ENCODE measurements around the gene CDCA5.

Gene CDCA5

GRCh38 chr11:65071907-65072630 lies 11.8 kb downstream of the CDCA5 start:
- DNase-seq (ENCODE audit: low spot score), result peak; percentile 39

DNA sequence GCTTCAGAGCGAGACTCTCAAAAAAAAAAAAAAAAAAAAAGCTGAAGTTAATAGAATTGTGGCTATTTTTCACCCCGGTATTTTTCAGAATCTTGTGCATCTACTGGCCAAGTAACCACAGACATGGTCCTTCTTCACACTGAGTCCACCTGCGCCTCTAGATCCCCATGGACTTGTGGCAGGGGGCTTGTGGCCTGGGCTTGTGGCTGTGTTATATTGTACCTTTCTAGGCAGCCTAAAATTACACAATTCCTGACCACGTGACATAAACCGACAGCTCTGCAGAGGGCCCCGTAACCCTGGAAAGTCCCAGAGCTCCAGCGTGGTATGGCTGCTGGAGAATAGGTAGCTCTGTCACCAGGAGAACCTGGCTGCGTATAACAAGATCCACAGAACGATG lies 14.6 kb downstream of the CDCA5 start:
- DNase-seq (ENCODE audit: low spot score), result no peak

DNA sequence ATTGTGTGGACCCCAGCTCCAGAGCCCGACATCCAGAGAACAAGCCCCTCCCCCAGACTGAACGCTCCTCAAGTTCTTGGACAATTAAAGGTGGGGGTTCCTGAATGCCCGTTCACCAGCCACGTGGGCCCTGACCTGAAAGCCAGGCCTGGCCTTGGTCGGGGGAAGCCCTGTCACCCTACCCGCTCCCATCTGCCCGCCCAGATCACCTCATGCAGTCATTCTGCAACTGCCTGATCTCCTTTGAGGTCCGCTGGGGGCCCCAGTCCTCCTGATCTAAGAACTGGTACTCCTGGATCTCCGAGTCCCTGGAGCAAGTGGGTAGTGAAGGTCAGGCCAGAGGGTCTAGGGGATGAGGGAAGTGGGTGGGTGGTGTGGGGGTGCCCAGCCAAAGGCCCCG lies 16.4 kb downstream of the CDCA5 start:
- no peak for DNase-seq (ENCODE audit: low spot score)

GRCh38 chr11:65066805-65067291 lies 17.0 kb downstream of the CDCA5 start:
- no peak for DNase-seq (ENCODE audit: low spot score)

GRCh38 chr11:65066315-65066714 lies 17.5 kb downstream of the CDCA5 start:
- DNase-seq (ENCODE audit: low spot score), result no peak

DNA sequence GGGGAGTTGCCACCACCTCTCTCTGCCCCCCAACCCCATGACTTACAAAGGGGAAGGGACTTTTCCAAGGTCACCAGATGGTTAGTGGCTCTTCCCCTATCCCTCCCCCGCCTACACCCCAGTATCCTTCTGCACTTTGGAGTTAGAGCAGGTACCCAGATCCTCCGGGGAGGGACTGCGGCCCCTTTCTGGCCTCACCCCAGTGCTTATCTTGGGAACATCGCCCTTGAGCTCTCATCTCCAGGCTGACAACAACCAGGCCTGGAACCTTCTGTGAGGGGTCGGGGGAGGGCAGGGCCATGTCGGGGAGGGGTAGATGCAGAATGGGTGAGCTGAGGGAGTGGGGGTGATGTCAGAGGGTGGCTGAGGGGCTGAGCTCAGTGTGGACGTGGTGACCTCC lies 18.0 kb downstream of the CDCA5 start:
- no peak for DNase-seq (ENCODE audit: low spot score)

DNA sequence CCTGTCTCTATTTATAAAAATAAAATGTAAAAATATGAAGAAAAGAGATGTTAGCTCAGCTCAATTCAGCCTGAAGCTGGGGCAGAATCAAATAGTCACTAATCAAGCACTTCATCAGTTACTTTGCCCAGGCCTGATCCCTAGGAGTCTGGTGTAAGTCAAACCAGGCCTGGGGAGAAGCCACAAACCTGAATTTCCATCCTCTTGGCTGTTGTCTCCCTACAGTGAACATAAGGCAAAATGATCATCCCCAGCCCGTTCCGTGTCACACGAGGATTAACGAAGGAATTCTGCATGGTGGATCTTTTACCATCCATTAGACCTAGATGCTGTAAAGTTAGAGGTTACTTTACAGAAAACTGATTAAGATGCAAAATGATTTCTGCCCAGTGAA lies 19.0 kb downstream of the CDCA5 start:
- DNase-seq (ENCODE audit: low spot score), result no peak

GRCh38 chr11:65063532-65063931 lies 20.3 kb downstream of the CDCA5 start:
- no peak for DNase-seq (ENCODE audit: low spot score)

DNA sequence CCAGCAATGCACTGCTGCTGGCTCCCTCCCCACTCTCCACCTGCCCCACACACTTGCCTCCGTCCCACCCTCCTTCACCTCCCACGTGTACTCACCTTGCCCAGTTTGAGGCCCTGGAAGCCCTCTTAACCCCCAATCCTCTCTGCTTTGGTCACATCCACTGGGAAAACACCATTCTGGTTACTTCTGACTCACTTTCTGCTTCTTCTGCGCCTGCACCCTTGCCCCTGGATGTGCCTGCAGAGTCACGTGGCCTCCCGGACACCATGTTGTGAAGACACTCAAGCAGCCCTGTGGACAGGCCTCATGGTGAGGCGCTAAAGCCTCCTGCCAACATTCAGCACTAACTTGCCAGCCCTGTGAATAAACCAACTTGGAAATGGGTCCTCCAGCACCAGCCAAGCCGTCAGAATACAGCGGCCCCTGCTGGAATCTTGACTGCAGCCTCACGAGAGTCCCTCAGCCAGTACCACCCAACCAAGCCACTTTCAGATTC lies 22.9 kb downstream of the CDCA5 start:
- DNase-seq (ENCODE audit: low spot score), result no peak

DNA sequence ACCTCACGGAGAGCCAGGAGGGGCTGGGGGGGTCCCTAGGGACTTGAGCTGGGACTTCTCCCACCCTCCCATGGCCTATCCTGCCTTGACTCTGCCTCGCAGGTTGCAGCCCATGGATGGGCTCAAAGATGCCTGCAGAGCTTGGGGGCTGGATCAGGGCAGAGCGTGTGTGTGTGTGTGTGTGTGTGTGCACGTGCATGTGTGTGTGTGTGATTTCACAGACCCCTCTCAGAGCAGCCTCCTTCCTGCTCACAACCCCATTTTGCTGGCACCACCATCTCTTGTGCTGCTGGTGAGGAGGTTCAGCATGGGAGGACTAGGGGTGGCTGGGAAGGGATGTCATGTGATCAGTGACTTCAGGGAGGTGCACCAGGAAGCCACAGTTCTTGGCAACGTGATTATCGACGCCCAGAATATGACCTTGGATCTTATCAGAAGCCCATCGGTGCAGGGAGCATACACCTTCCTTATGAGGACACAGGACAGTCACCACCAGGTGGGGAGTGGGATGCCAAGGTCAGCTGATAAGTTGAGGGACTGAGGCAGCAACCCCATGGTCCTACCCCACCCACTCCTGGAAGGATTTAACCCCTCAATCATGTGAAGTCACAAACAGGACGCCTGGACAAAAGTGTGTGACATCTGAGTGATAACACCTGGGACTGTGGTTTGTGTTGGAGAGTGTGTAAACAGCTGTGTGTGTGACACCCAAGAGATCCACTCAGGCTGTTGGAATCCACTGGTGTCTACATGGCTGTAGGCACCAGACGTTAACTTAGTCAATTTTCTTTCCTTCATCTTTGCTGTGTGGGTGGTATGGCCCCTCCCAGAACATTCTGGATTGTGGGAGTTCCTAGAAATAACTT lies 23.6 kb downstream of the CDCA5 start:
- no peak for DNase-seq (ENCODE audit: low spot score)

- no peak for DNase-seq (ENCODE audit: low spot score)
Measured at GRCh38 chr11:65059523-65059922, 24.3 kb downstream of the CDCA5 start.

- DNase-seq (ENCODE audit: low spot score), result no peak
Measured at GRCh38 chr11:65058419-65059054, 25.3 kb downstream of the CDCA5 start, which contains the start of gene NAALADL1. Gene NAALADL1, minus strand, starts transcription at chr11:65058553. Its CDS starts 32 bp downstream, at chr11:65058521.

DNA sequence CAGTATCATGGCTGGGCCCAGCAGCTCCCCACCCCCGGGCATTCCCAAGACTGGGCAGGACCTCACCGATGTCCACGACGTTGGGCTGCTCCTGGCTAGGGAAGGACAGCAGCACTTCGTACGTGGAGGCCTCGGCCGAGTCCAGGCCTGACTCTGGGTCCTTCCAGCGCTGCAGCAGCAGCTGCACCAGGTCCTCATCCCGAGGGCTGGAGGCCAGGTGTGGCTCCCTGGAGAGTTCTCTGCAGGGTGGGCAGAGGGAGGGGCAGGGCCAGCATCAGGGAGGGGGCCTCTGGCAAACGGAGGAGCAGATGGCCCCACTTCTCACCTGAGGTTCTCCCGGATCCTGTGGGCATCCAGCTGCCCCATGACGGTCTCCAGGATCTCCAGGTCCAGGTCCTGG lies 25.8 kb downstream of the CDCA5 start:
- DNase-seq (ENCODE audit: low spot score), result no peak

- DNase-seq (ENCODE audit: low spot score), result no peak
Measured at GRCh38 chr11:65057526-65057925, 26.3 kb downstream of the CDCA5 start.

GRCh38 chr11:65056999-65057398 lies 26.8 kb downstream of the CDCA5 start:
- DNase-seq (ENCODE audit: low spot score), result no peak

DNA sequence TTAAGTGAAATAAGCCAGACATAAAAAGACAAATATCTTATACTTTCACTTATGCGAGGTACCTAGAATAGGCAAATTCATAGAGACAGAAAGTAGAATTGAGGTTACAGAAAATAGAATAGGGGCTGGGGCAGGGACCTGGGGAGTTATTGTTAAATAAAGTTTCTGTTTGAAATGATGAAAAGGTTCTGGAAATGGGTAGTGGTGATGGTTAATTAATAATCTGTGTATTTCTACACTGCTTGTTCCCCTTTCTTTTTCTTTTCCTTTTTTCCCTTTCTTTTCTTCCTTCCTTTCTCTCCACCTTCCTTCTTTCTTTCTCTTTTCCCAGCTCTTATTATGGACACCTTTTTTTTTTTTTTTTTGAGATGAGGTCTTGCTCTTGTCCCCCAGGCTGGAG lies 28.3 kb downstream of the CDCA5 start:
- DNase-seq (ENCODE audit: low spot score), result no peak

DNA sequence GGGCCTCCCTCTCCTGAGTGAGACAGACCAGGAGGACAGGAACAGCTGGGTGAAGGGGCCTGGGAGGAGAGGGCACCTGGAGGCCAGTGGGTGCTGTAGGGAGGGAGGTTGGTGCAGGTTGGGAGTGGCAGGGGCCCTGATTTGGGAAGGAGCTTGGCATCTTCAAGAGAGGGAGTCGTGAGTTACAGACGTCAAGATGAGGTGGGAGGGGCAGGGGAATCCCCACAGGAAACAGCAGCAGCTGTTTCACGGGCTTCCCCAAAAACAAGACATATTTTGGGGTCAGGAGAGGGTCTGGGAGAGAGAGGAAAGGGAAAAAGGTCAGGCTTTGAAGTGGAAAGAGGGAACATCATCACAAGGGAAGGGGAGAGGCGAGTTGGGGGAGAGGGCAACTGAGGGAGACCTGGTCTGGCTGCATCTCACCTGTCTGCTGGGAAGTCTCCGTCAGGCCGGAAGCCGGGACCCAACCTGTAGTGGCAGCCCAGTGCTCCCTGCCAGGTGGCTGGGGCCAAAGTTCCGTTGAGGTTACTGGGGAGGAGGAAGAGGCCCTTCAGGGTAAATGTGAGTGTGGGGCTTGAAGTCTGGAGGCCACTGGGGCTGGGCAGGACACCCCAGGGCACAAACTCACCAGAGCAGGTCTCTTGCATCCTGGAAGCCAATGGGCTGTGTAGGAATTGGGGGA lies 29.9 kb downstream of the CDCA5 start:
- DNase-seq (ENCODE audit: low spot score), result no peak

DNA sequence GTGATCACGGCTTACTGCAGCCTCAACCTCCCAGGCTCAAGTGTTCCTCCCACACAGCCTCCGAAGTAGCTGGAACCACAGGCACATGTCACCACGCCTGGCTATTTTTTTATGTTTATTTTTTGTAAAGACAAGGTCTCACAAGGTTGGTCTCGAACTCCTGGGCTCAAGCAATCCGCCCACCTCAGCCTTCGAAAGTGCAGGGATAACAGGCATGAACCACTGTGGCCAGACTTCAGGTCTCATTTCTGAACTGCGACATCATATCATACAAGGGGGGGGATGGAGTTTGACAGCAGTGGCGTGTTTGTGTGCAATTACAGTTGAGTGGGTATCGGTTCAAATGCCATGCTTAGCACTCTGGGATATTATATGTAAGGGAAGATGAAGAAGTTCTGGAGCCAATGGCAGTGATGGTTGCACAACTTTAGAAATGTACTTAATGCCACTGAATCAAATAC lies 32.4 kb downstream of the CDCA5 start:
- DNase-seq (ENCODE audit: low spot score), result no peak

DNA sequence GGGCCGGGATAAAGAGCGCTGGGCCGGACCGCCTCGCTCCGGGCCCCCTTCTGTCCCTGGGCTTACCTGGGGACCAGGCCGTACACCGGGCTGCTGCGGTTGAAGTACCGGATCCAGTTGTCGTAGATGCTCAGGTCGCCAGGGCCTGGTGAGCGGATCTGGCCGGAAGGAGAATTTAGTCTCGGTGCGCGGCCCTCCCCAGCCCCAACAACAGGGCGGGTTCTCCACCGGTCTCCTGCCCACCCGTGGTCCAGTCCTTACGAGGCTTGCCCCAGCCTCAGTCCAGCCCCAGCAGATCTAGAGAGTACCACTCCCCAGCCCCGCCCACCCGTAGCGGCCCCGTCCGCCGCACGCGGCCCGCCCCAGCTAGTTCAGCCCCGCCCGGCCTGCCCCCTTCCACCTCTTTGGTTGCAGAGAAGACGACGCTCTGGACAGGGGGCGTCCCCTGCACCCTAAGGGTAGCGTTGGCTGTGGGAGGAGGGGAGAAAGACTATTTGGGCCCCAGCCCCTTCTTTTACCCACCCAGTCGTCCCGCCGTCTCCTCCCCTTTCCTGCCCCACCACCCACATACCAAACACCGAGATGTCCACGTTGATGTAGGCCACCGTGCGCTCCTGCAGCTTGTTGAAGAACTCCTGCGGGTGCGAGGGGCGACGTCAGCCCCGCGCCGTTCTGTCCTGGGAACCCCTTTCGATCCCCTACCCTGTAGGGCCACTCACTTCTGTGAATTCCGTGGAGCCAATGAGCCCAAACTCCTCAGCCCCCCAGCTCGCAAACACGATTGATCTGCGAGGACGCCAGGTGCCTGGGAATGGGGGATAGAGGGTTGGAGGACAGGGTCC lies 36.0 kb downstream of the CDCA5 start:
- DNase-seq (ENCODE audit: low spot score), result no peak

DNA sequence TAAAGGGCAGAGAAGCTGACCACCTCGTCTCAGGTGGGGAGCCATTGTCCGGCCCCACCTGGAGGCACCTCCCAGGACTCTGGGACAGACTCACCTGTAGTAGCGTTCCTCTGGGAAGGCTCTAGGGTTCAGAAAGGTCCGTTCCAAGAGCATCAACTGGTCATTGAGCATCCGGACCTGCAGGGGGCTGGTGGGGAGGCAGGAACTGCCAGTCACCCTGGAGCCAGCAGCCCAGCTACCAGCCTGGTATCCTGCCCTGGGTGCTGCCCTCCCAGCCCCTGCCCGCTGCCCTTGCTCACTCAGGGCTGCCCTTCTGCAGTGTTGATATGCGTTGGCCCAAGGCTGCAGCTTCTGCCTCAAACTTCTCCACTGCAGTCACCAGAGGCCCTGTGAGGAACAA lies 38.1 kb downstream of the CDCA5 start:
- DNase-seq (ENCODE audit: low spot score), result no peak

GRCh38 chr11:65045061-65045460 lies 38.8 kb downstream of the CDCA5 start:
- DNase-seq (ENCODE audit: low spot score), result no peak
